HEK293 (cell line): ENCODE measurements around the gene FRMD4A.

ENCODE experiments used
- CTCF ChIA-PET: fragments of 350-600 bp; formaldehyde crosslinking; extraction: SDS; loops from one replicate; lab custom pipeline; 2021; ENCODE audit warnings: antibody characterized with exemption; lab: Yijun Ruan, JAX
- POLR2A ChIA-PET: fragments of 300-600 bp; formaldehyde crosslinking; extraction: SDS; loops from one replicate; lab custom pipeline; 2020; ENCODE audit warnings: antibody characterized with exemption, inconsistent platforms; lab: Yijun Ruan, JAX
- H3K27ac ChIP-seq: fragments of 200-500 bp; sonication (Bioruptor generic); 2 replicates; pipeline ENCODE4 v1.5.1; 2014; ENCODE audit warnings: low read depth, low read length, control low read depth, inconsistent platforms; ENCODE audit errors: extremely low read depth
- H3K36me3 ChIP-seq, 2 experiments: fragments of 200-500 bp in 1 of 2; sonication (Bioruptor generic) in 1 of 2; 1 replicate in 1 of 2; 2 replicates in 1 of 2; pipeline ENCODE4 v1.5.1; 2014 to 2017; ENCODE audit warnings: inconsistent platforms in 2 of 2, low read length in 2 of 2; ENCODE audit not compliant: control insufficient read depth in 2 of 2, insufficient read depth in 1 of 2
- H3K4me1 ChIP-seq: fragments of 200-500 bp; sonication (Bioruptor generic); 2 replicates; pipeline ENCODE4 v1.5.1; 2014; ENCODE audit warnings: mild to moderate bottlenecking, low read length, inconsistent platforms; ENCODE audit not compliant: control insufficient read depth, insufficient read depth
- H3K4me3 ChIP-seq: 2 replicates; pipeline ENCODE4 v1.5.1; 2011; ENCODE audit warnings: low read depth, mild to moderate bottlenecking, control low read depth, low read length, moderate library complexity
- H3K9me3 ChIP-seq: fragments of 200-500 bp; sonication (Bioruptor generic); 2 replicates; pipeline ENCODE4 v1.5.1; 2014; ENCODE audit warnings: low read depth, low read length, inconsistent platforms; ENCODE audit not compliant: control insufficient read depth, insufficient read depth
- GFI1B ChIP-seq: fragments of 450-650 bp; formaldehyde crosslinking; IDR thresholded peaks from 2 replicates; pipeline ENCODE4 v1.5.1; 2016; ENCODE audit warnings: missing biosample characterization, missing genetic modification characterization
- YY1 ChIP-seq: fragments of 450-650 bp; formaldehyde crosslinking; IDR thresholded peaks from 2 replicates; pipeline ENCODE4 v1.5.1; 2018; ENCODE audit warnings: missing biosample characterization, missing genetic modification characterization
- ZBTB8A ChIP-seq: fragments of 450-650 bp; formaldehyde crosslinking; IDR thresholded peaks from 2 replicates; pipeline ENCODE4 v1.5.1; 2016; ENCODE audit warnings: missing biosample characterization, missing genetic modification characterization
- ZNF138 ChIP-seq: fragments of 450-650 bp; formaldehyde crosslinking; IDR thresholded peaks from 2 replicates; pipeline ENCODE4 v1.5.1; 2016; ENCODE audit warnings: missing biosample characterization, missing genetic modification characterization, borderline replicate concordance
- ZNF510 ChIP-seq: fragments of 450-650 bp; formaldehyde crosslinking; IDR thresholded peaks from 2 replicates; pipeline ENCODE4 v1.5.1; 2018; ENCODE audit warnings: mild to moderate bottlenecking, missing genetic modification characterization, missing biosample characterization; ENCODE audit not compliant: insufficient replicate concordance
- ZNF529 ChIP-seq: fragments of 450-650 bp; formaldehyde crosslinking; IDR thresholded peaks from 2 replicates; pipeline ENCODE4 v1.5.1; 2017; ENCODE audit warnings: missing genetic modification characterization, missing biosample characterization; ENCODE audit not compliant: insufficient replicate concordance
- ZNF530 ChIP-seq: fragments of 450-650 bp; formaldehyde crosslinking; IDR thresholded peaks from 2 replicates; pipeline ENCODE4 v1.5.1; 2016; ENCODE audit warnings: low read depth, missing biosample characterization, missing genetic modification characterization
- ZNF558 ChIP-seq: fragments of 450-650 bp; formaldehyde crosslinking; IDR thresholded peaks from 2 replicates; pipeline ENCODE4 v1.5.1; 2016; ENCODE audit warnings: missing biosample characterization, missing genetic modification characterization
- ZNF664 ChIP-seq: fragments of 450-650 bp; formaldehyde crosslinking; IDR thresholded peaks from 2 replicates; pipeline ENCODE4 v1.5.1; 2016; ENCODE audit warnings: missing biosample characterization, missing genetic modification characterization
- ZSCAN16 ChIP-seq: fragments of 450-650 bp; formaldehyde crosslinking; IDR thresholded peaks from 2 replicates; pipeline ENCODE4 v1.5.1; 2016; ENCODE audit warnings: missing biosample characterization, missing genetic modification characterization
- TF ChIP-seq, protein P1 (sequence below): fragments of 450-650 bp; formaldehyde crosslinking; IDR thresholded peaks from 2 replicates; pipeline ENCODE4 v1.5.0; 2017; ENCODE audit warnings: missing biosample characterization, missing genetic modification characterization, borderline replicate concordance
- TF ChIP-seq, protein P2 (sequence below): fragments of 450-650 bp; formaldehyde crosslinking; IDR thresholded peaks from 2 replicates; pipeline ENCODE4 v1.5.1; 2016; ENCODE audit warnings: missing biosample characterization, missing genetic modification characterization
- TF ChIP-seq, protein P3 (sequence below): fragments of 450-650 bp; formaldehyde crosslinking; IDR thresholded peaks from 2 replicates; pipeline ENCODE4 v1.5.1; 2016; ENCODE audit warnings: missing biosample characterization, missing genetic modification characterization, borderline replicate concordance
- TF ChIP-seq, protein P4 (sequence below): fragments of 450-650 bp; formaldehyde crosslinking; IDR thresholded peaks from 2 replicates; pipeline ENCODE4 v1.5.1; 2016; ENCODE audit warnings: missing biosample characterization, missing genetic modification characterization
- TF ChIP-seq, protein P5 (sequence below): fragments of 450-650 bp; formaldehyde crosslinking; IDR thresholded peaks from 2 replicates; pipeline ENCODE4 v1.5.1; 2016; ENCODE audit warnings: missing biosample characterization, missing genetic modification characterization

FRMD4A gene

DNA sequence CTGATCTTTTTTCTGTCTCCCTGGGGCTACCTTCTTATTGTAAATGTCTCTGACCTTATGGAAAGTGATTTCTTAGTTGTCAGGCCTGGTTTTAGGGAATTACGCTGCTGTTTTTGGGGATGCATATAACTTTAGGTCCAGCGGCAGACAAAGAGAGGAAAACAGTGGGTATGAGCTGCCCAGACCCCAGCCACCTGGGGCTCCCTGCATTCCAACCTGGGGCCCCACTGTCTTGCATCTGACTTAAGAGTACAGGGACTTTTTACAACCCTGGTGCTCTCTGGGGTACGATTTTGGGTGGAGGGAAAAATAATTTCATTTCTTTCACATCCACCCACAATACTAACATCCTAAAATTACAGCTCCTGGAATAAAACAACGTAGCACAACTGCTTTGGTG is 624.5 kb downstream of the FRMD4A start:
- Histone ChIP-seq H3K4me1 (no peaks in the 10 kb centered on the region; the same call in 1 of the 2 replicates), H3K27ac (no peak overlapping the region), H3K9me3 (no peaks in the 10 kb centered on the region), H3K36me3 (peaks cover 0 to 3% of the 10 kb centered on the region in 2 experiments; a peak in 1 of 3 replicates), H3K4me3 (peak overlapping the region; percentile 28; the same call in 1 of the 2 replicates)
- TF ChIP-seq ZNF664 (tag by site-specific recombination) (no peak), ZSCAN16 (tag by site-specific recombination) (no peak), ZNF138 (tag by site-specific recombination) (no peak), ZNF529 (tag by site-specific recombination) (no peak), ZNF530 (tag by site-specific recombination) (no peak), GFI1B (tag by site-specific recombination) (no peak), ZBTB8A (tag by site-specific recombination) (no peak), YY1 (no peak), ZNF510 (tag by site-specific recombination) (no peak), ZNF558 (tag by site-specific recombination) (no peak)
- TF ChIP-seq, protein P1, sequence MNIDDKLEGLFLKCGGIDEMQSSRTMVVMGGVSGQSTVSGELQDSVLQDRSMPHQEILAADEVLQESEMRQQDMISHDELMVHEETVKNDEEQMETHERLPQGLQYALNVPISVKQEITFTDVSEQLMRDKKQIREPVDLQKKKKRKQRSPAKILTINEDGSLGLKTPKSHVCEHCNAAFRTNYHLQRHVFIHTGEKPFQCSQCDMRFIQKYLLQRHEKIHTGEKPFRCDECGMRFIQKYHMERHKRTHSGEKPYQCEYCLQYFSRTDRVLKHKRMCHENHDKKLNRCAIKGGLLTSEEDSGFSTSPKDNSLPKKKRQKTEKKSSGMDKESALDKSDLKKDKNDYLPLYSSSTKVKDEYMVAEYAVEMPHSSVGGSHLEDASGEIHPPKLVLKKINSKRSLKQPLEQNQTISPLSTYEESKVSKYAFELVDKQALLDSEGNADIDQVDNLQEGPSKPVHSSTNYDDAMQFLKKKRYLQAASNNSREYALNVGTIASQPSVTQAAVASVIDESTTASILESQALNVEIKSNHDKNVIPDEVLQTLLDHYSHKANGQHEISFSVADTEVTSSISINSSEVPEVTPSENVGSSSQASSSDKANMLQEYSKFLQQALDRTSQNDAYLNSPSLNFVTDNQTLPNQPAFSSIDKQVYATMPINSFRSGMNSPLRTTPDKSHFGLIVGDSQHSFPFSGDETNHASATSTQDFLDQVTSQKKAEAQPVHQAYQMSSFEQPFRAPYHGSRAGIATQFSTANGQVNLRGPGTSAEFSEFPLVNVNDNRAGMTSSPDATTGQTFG (tag by site-specific recombination): no peak
- TF ChIP-seq, protein P2, sequence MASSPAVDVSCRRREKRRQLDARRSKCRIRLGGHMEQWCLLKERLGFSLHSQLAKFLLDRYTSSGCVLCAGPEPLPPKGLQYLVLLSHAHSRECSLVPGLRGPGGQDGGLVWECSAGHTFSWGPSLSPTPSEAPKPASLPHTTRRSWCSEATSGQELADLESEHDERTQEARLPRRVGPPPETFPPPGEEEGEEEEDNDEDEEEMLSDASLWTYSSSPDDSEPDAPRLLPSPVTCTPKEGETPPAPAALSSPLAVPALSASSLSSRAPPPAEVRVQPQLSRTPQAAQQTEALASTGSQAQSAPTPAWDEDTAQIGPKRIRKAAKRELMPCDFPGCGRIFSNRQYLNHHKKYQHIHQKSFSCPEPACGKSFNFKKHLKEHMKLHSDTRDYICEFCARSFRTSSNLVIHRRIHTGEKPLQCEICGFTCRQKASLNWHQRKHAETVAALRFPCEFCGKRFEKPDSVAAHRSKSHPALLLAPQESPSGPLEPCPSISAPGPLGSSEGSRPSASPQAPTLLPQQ (tag by site-specific recombination): no peak
- TF ChIP-seq, protein P3, sequence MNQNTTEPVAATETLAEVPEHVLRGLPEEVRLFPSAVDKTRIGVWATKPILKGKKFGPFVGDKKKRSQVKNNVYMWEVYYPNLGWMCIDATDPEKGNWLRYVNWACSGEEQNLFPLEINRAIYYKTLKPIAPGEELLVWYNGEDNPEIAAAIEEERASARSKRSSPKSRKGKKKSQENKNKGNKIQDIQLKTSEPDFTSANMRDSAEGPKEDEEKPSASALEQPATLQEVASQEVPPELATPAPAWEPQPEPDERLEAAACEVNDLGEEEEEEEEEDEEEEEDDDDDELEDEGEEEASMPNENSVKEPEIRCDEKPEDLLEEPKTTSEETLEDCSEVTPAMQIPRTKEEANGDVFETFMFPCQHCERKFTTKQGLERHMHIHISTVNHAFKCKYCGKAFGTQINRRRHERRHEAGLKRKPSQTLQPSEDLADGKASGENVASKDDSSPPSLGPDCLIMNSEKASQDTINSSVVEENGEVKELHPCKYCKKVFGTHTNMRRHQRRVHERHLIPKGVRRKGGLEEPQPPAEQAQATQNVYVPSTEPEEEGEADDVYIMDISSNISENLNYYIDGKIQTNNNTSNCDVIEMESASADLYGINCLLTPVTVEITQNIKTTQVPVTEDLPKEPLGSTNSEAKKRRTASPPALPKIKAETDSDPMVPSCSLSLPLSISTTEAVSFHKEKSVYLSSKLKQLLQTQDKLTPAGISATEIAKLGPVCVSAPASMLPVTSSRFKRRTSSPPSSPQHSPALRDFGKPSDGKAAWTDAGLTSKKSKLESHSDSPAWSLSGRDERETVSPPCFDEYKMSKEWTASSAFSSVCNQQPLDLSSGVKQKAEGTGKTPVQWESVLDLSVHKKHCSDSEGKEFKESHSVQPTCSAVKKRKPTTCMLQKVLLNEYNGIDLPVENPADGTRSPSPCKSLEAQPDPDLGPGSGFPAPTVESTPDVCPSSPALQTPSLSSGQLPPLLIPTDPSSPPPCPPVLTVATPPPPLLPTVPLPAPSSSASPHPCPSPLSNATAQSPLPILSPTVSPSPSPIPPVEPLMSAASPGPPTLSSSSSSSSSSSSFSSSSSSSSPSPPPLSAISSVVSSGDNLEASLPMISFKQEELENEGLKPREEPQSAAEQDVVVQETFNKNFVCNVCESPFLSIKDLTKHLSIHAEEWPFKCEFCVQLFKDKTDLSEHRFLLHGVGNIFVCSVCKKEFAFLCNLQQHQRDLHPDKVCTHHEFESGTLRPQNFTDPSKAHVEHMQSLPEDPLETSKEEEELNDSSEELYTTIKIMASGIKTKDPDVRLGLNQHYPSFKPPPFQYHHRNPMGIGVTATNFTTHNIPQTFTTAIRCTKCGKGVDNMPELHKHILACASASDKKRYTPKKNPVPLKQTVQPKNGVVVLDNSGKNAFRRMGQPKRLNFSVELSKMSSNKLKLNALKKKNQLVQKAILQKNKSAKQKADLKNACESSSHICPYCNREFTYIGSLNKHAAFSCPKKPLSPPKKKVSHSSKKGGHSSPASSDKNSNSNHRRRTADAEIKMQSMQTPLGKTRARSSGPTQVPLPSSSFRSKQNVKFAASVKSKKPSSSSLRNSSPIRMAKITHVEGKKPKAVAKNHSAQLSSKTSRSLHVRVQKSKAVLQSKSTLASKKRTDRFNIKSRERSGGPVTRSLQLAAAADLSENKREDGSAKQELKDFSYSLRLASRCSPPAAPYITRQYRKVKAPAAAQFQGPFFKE (tag by site-specific recombination): no peak
- TF ChIP-seq, all 188 proteins: peak for 0
- CTCF ChIA-PET: no interaction called here
- POLR2A ChIA-PET: interaction anchor here (1.5 kb wide), 1 partner anchor 11 kb away, joined by 8 read pairs; no protein-coding TSS in a partner anchor

DNA sequence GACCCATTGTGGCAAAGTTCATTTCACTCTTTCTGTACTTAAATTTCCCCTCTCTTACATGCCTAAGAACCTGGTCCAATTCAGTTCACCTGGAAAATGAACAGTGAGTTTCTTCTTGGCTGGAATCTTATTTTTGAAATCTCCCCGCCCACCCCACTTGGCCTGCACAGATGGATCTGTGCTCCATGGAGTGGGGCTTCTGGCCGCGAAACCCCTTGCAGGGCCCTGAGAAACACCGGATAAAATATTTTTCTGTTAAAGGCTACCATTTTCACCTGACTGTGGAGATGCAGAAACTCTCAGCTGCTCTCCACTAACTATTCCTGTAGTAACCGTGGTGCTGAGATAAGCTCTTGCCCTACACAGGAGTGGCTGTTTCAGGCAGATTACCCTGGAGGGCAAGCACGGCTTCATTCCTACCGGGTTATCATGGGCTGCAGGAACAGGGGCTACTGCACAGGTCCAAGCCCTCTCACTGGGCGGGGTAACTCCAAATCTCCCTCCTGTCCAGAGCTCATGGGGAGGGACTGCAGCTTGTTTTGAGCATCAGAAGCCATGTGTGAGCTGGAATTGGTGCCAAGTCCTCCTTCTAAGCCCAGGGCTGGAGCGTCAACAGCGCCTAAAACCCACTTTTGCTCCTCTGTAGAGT is 625.1 kb downstream of the FRMD4A start:
- CTCF ChIA-PET: no interaction called here
- POLR2A ChIA-PET: interaction anchor here (1.5 kb wide), 1 partner anchor 11 kb away, joined by 8 read pairs; no protein-coding TSS in a partner anchor
- H3K36me3 ChIP-seq: peaks cover 0 to 6% of the 10 kb centered on the region in 2 experiments; a peak in 1 of 3 replicates
- H3K4me1 ChIP-seq: no peaks in the 10 kb centered on the region; the same call in 1 of the 2 replicates
- TF ChIP-seq, protein P4, sequence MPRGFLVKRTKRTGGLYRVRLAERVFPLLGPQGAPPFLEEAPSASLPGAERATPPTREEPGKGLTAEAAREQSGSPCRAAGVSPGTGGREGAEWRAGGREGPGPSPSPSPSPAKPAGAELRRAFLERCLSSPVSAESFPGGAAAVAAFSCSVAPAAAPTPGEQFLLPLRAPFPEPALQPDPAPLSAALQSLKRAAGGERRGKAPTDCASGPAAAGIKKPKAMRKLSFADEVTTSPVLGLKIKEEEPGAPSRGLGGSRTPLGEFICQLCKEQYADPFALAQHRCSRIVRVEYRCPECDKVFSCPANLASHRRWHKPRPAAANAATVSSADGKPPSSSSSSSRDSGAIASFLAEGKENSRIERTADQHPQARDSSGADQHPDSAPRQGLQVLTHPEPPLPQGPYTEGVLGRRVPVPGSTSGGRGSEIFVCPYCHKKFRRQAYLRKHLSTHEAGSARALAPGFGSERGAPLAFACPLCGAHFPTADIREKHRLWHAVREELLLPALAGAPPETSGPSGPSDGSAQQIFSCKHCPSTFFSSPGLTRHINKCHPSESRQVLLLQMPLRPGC (tag by site-specific recombination): no peak
- TF ChIP-seq, protein P5, sequence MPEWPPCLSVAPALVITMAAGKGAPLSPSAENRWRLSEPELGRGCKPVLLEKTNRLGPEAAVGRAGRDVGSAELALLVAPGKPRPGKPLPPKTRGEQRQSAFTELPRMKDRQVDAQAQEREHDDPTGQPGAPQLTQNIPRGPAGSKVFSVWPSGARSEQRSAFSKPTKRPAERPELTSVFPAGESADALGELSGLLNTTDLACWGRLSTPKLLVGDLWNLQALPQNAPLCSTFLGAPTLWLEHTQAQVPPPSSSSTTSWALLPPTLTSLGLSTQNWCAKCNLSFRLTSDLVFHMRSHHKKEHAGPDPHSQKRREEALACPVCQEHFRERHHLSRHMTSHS (tag by site-specific recombination): no peak
- H3K4me3 ChIP-seq: no peak overlapping the region
- no peaks in the 10 kb centered on the region for H3K9me3 ChIP-seq
- H3K27ac ChIP-seq: no peak overlapping the region
